Smooth muscle cell (in vitro differentiated cells): ENCODE data around the gene KLF7. TPM values are rescaled to one million over a fixed set of nuclear protein-coding genes. Genes with fewer than 3 reads are reported as not detected.
A peak's percentile ranks its signal among the peaks of the same experiment; 100 is the strongest.

Experiments used
- DNase-seq: peaks from one replicate; lab custom pipeline; 2025; ENCODE audit not compliant: unreplicated experiment; lab: John Stamatoyannopoulos, UW
- H2AFZ ChIP-seq: fragments of 200-600 bp; sonication (generic); 2 replicates; pipeline ENCODE4 v1.6.0; 2016; ENCODE audit warnings: antibody characterized with exemption, low read depth, mild to moderate bottlenecking
- H3F3A ChIP-seq: fragments of 200-600 bp; sonication (generic); 2 replicates; pipeline ENCODE4 v1.6.0; 2017; ENCODE audit warnings: antibody characterized with exemption, low read depth
- H3K27ac ChIP-seq: fragments of 200-600 bp; sonication (generic); 2 replicates; pipeline ENCODE4 v1.5.1; 2016; ENCODE audit warnings: low read depth, mild to moderate bottlenecking
- H3K27me3 ChIP-seq: fragments of 200-600 bp; sonication (generic); 2 replicates; pipeline ENCODE4 v1.6.1; 2016; ENCODE audit warnings: low read depth, mild to moderate bottlenecking
- H3K36me3 ChIP-seq: fragments of 200-600 bp; sonication (generic); 2 replicates; pipeline ENCODE4 v1.5.1; 2016; ENCODE audit warnings: low read depth
- H3K4me1 ChIP-seq: fragments of 200-600 bp; sonication (generic); 2 replicates; pipeline ENCODE4 v1.5.1; 2016; ENCODE audit warnings: low read depth
- H3K4me2 ChIP-seq: fragments of 200-600 bp; sonication (generic); 2 replicates; pipeline ENCODE4 v1.6.0; 2016; ENCODE audit warnings: mild to moderate bottlenecking
- H3K4me3 ChIP-seq: fragments of 200-600 bp; sonication (generic); 2 replicates; pipeline ENCODE4 v1.5.1; 2016; ENCODE audit warnings: mild to moderate bottlenecking
- H3K79me2 ChIP-seq: fragments of 200-600 bp; sonication (generic); 2 replicates; pipeline ENCODE4 v1.6.0; 2016; ENCODE audit warnings: low read depth, mild to moderate bottlenecking
- H3K9ac ChIP-seq: fragments of 200-600 bp; sonication (generic); 2 replicates; pipeline ENCODE4 v1.6.0; 2016; ENCODE audit warnings: low read depth
- H3K9me3 ChIP-seq: fragments of 200-600 bp; sonication (generic); replicated peaks from 2 replicates; pipeline ENCODE4 v1.5.1; 2016; ENCODE audit warnings: low read depth
- H4K20me1 ChIP-seq: fragments of 200-600 bp; sonication (generic); 2 replicates; pipeline ENCODE4 v1.6.0; 2016; ENCODE audit warnings: low read depth
- WGBS: methylation state at CpG from one replicate; pipeline ENCODE4 v1.1.7; 2016; ENCODE audit warnings: low lambda C conversion rate; 5-methylcytosine and 5-hydroxymethylcytosine counted together
- polyA plus RNA-seq: library from polyadenylated mRNA; unstranded; fragments of >200 nt; fragmentation: Nextera tagmentation; extraction: Ambion mirVana; gene quantifications from 2 replicates; pipeline ENCODE4 v1.2.1, GENCODE V29; 2016
- total RNA-seq: library from RNA; depleted of rRNA; stranded (reverse); fragments of >200 nt; gene quantifications from 2 replicates; pipeline ENCODE4 v1.2.3, GENCODE V29; 2014
- TF ChIP-seq, protein P1 (sequence below): fragments of 200-600 bp; sonication (generic); IDR thresholded peaks from 2 replicates; pipeline ENCODE4 v1.5.1; 2017; ENCODE audit warnings: borderline replicate concordance, mild to moderate bottlenecking, antibody characterized with exemption; ENCODE audit not compliant: insufficient read depth, poor library complexity, severe bottlenecking

The KLF7 gene
- total and polyA plus RNA-seq, 2 experiments from 2014 or later = 12.7 to 27.6 TPM

DNA sequence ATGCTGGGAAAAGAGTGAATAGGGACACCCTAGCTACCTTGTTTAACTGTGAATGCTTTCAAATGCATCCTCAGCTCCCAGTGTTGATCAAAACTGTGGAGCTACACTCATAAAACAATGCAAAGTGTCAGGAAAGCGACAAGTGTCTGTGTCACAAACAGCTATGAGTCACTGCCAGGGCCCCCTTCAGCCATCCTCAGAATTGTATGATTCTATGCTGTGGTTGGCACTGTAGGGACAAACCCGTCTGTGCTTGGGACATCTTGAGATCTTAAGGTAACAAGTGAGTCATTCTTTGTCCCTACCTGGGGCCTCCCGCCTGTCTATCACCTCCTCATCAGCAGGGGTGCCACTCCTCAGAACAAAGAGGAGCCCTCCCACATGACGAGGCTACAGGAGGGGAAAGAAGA, 42.4 kb downstream of the KLF7 start:
- TF ChIP-seq, protein P1, sequence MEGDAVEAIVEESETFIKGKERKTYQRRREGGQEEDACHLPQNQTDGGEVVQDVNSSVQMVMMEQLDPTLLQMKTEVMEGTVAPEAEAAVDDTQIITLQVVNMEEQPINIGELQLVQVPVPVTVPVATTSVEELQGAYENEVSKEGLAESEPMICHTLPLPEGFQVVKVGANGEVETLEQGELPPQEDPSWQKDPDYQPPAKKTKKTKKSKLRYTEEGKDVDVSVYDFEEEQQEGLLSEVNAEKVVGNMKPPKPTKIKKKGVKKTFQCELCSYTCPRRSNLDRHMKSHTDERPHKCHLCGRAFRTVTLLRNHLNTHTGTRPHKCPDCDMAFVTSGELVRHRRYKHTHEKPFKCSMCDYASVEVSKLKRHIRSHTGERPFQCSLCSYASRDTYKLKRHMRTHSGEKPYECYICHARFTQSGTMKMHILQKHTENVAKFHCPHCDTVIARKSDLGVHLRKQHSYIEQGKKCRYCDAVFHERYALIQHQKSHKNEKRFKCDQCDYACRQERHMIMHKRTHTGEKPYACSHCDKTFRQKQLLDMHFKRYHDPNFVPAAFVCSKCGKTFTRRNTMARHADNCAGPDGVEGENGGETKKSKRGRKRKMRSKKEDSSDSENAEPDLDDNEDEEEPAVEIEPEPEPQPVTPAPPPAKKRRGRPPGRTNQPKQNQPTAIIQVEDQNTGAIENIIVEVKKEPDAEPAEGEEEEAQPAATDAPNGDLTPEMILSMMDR = no peak
- H3K4me1 ChIP-seq = peaks cover 8% of the 10 kb centered on the region
- no peaks in the 10 kb centered on the region for H3K27me3 ChIP-seq
- H2AFZ ChIP-seq = no peak overlapping the region
- DNase-seq = no peak
- H3K9me3 ChIP-seq = no peaks in the 10 kb centered on the region
- no peaks in the 10 kb centered on the region for H3K36me3 ChIP-seq
- WGBS = 59% methylated on average over 4 of the region's 4 CpGs
- peak overlapping the region; percentile 6 for H3K27ac ChIP-seq
- peaks cover 99% of the 10 kb centered on the region for H4K20me1 ChIP-seq
- no peak overlapping the region for H3K4me2 ChIP-seq
- peaks cover 3% of the 10 kb centered on the region for H3F3A ChIP-seq
- no peak overlapping the region for H3K4me3 ChIP-seq
- peaks cover 79% of the 10 kb centered on the region for H3K79me2 ChIP-seq
- H3K9ac ChIP-seq = no peak overlapping the region

DNA sequence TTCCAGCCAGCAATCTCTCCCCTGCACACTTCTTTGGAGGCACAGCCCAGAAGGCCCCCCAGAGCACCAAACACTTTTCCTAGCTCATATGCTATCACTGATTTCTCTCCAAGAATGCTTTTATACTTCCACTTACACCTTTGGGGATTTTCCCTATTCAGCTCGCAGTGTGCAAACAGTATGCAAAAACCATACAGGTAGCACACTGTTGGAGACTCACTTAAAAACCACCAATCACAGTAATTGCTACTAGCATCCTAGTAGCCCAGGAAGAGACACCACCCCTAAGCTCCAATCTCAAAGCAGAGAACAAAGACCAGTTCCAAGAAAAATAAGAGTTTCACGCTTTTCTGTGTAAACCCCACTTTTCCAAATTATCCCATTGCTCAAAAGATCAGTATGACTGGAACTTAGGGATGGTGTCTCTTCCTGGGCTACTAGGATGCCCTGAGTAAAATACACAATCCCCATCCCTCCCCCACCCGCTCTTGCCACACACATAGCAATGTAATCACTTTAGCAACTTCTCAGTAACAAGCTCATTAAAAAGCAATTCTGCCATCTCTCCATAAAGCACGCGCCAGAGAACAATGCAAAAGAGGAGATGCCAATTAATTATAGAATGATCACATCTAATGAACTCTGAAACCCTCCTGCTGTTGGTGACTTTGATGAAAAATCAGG, 43.0 kb downstream of the KLF7 start:
- Histone ChIP-seq H3F3A (peaks cover 3% of the 10 kb centered on the region), H2AFZ (no peak overlapping the region), H3K9ac (no peak overlapping the region), H3K79me2 (peaks cover 79% of the 10 kb centered on the region), H3K4me1 (peaks cover 8% of the 10 kb centered on the region), H3K4me2 (no peak overlapping the region), H3K36me3 (no peaks in the 10 kb centered on the region), H3K27ac (peak overlapping the region; percentile 59), H3K4me3 (no peak overlapping the region), H3K27me3 (no peaks in the 10 kb centered on the region), H4K20me1 (peaks cover 99% of the 10 kb centered on the region), H3K9me3 (no peaks in the 10 kb centered on the region)
- TF ChIP-seq, protein P1 = no peak
- WGBS = 92% methylated on average over 5 of the region's 5 CpGs
- no peak for DNase-seq

DNA sequence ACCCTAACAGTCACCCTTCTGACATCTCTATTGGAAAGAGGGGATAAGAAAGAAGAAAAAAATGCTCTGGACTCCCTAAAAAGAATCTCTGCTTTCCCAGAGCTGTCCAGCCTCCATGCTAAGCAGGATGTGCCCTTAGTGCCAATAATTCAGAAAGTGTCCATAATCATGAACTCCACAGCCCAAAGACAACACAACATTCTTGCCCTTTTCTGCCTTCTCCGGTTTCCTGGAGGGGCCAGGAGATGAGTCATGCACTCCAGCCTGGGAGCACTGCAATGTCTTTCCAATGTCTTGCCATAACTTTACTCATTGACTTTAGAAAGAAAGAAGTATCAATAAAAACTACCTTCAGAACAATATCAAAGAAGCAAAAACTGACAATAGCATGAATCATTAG, 44.0 kb downstream of the KLF7 start:
- TF ChIP-seq, protein P1 = no peak
- no peak overlapping the region for H3K4me3 ChIP-seq
- H3K4me1 ChIP-seq = peaks cover 8% of the 10 kb centered on the region
- H2AFZ ChIP-seq = no peak overlapping the region
- H3K36me3 ChIP-seq = no peaks in the 10 kb centered on the region
- H3F3A ChIP-seq = peaks cover 3% of the 10 kb centered on the region
- no peak overlapping the region for H3K4me2 ChIP-seq
- no peaks in the 10 kb centered on the region for H3K27me3 ChIP-seq
- peak overlapping the region; percentile 59 for H3K27ac ChIP-seq
- H4K20me1 ChIP-seq = peaks cover 99% of the 10 kb centered on the region
- H3K9ac ChIP-seq = no peak overlapping the region
- 0% methylated on average over 1 of the region's 1 CpG for WGBS
- no peaks in the 10 kb centered on the region for H3K9me3 ChIP-seq
- no peak for DNase-seq
- H3K79me2 ChIP-seq = peaks cover 79% of the 10 kb centered on the region

- peaks cover 84% of the 10 kb centered on the region for H3K79me2 ChIP-seq
- H2AFZ ChIP-seq = no peak overlapping the region
- TF ChIP-seq, protein P1 = no peak
- H3K4me2 ChIP-seq = no peak overlapping the region
- H3K4me3 ChIP-seq = no peak overlapping the region
- no peak overlapping the region for H3K9ac ChIP-seq
- peaks cover 99% of the 10 kb centered on the region for H4K20me1 ChIP-seq
- DNase-seq = no peak
- 92% methylated on average over 4 of the region's 4 CpGs for WGBS
- no peak overlapping the region for H3K27ac ChIP-seq
- no peaks in the 10 kb centered on the region for H3K9me3 ChIP-seq
- no peaks in the 10 kb centered on the region for H3K27me3 ChIP-seq
- peaks cover 8% of the 10 kb centered on the region for H3K4me1 ChIP-seq
- no peaks in the 10 kb centered on the region for H3K36me3 ChIP-seq
- peaks cover 3% of the 10 kb centered on the region for H3F3A ChIP-seq
Measured at GRCh38 chr2:207119048-207119447, 46.7 kb downstream of the KLF7 start.
